Skeletal muscle tissue (tissue), 4 donors: ENCODE data around the gene FBXL19. TPM values are rescaled to one million over a fixed set of nuclear protein-coding genes. Genes with fewer than 3 reads are reported as not detected.

Experiments
- H3K27ac ChIP-seq: one replicate; pipeline ENCODE4 v1.7.0; 2013; ENCODE audit warnings: mild to moderate bottlenecking, low read depth, low read length, inconsistent platforms
- H3K27me3 ChIP-seq, 3 donors: one replicate each; pipeline ENCODE4 v1.7.0; 2013; ENCODE audit warnings: low read length in 3 of 3; ENCODE audit not compliant: control insufficient read depth in 3 of 3, insufficient read depth in 3 of 3
- H3K36me3 ChIP-seq, 3 donors: one replicate each; pipeline ENCODE4 v1.7.0; 2013; ENCODE audit warnings: low read length in 3 of 3; ENCODE audit not compliant: control insufficient read depth in 3 of 3, insufficient read depth in 3 of 3
- H3K4me1 ChIP-seq, 3 donors: one replicate each; pipeline ENCODE4 v1.7.0; 2013; ENCODE audit warnings: low read length in 3 of 3, mild to moderate bottlenecking in 3 of 3; ENCODE audit not compliant: control insufficient read depth in 3 of 3, insufficient read depth in 3 of 3
- H3K4me3 ChIP-seq, 3 donors: one replicate each; pipeline ENCODE4 v1.7.0; 2013; ENCODE audit warnings: low read length in 3 of 3
- H3K9ac ChIP-seq, 3 donors: one replicate each; pipeline ENCODE4 v1.7.0; 2013; ENCODE audit warnings: low read length in 3 of 3, mild to moderate bottlenecking in 3 of 3, moderate library complexity in 2 of 3, low read depth in 1 of 3
- H3K9me3 ChIP-seq, 3 donors: one replicate each; pipeline ENCODE4 v1.7.0; 2013; ENCODE audit warnings: low read length in 3 of 3; ENCODE audit not compliant: control insufficient read depth in 3 of 3
- total RNA-seq: library from RNA; depleted of rRNA; stranded (reverse); fragments of >200 nt; gene quantifications from one replicate; pipeline ENCODE4 v1.2.3, GENCODE V29; 2014
- donor health status: Osteomylitis.

The FBXL19 gene
- total RNA-seq, 1 donor from 2014 or later, result 5.2 TPM

DNA sequence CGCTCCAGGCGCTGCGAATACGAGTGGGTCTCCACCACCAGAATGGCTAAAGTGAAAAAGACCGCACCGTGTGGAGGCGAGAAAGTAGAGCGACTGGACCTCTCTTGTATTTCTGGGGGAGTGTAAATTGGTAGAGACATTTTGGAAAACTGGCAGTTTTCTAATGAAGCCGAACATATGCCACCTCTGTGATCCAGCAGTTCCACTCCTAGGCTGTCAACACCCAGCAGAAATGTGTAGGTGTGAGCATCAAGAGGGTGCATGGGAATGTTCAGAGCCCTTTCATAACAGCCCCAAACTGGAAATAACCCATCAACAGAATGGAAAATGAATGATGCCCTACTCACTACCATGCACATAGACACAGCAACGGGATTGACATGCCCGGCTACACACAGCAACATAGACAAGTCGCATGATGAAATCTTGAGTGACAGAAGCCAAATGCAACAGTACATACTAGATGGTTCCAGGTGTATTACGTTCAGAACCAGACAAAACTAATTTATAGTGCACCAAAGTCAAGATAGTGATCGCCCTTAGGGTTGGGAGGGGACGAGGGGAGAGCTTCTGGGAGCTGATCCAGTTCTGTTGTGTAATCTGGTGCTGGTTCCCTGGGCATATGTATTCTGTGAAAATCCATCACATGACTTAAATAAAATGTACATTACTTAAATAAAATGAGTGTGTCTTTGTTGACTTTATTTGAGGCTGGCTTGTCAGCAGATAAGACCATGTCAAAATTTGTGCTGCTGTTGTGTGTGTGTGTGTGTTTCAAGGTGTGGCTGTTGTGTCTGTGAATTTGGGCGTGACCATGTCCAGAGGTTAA, 28.6 kb upstream of the FBXL19 start:
- Histone ChIP-seq H3K27me3 (no peaks in the 10 kb centered on the region), H3K9ac (peak overlapping the region; percentile 85 to 96 (median 85)), H3K36me3 (peaks cover 0 to 13% (median 0%) of the 10 kb centered on the region in 3 donors), H3K4me1 (peaks cover 30 to 45% (median 31%) of the 10 kb centered on the region in 3 donors), H3K27ac (peak overlapping the region; percentile 86), H3K4me3 (peak overlapping the region; percentile 72 to 89 (median 88)), H3K9me3 (no peaks in the 10 kb centered on the region)

DNA sequence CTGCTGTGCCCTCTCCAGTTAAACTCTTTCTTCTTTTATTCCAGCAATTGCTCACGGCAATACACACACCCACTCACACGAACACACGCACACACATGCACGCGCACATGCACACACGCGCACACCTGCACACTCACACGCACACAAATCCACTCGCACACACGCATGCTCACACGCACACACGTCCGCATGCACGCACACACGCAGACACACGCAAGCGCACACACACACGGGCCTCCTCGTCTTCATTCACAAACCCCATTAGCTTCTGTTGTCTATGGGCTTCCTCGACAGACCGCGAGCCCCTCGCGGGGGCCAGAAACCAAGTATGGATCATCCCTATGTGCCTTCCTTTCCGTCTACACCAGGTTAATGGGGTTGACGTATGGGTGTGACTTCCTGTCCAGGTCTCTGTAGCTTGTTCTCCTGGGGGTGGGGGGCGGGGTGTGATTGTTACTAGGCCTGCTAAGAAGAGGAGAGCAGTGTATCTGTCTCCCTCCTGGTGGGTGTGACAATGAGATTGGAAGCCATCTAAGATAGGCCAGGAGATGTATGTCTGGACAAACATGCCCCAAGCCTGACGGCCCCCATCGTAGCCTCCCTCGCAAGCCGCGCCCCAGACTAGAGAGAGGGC, 27.6 kb upstream of the FBXL19 start:
- Histone ChIP-seq H3K27me3 (no peaks in the 10 kb centered on the region), H3K4me3 (peak overlapping the region; percentile 80 to 87 (median 81)), H3K4me1 (peaks cover 30 to 45% (median 31%) of the 10 kb centered on the region in 3 donors), H3K9me3 (no peaks in the 10 kb centered on the region), H3K9ac (peak overlapping the region; percentile 87 to 96 (median 95)), H3K36me3 (peaks cover 0 to 8% (median 0%) of the 10 kb centered on the region in 3 donors), H3K27ac (peak overlapping the region; percentile 100)

DNA sequence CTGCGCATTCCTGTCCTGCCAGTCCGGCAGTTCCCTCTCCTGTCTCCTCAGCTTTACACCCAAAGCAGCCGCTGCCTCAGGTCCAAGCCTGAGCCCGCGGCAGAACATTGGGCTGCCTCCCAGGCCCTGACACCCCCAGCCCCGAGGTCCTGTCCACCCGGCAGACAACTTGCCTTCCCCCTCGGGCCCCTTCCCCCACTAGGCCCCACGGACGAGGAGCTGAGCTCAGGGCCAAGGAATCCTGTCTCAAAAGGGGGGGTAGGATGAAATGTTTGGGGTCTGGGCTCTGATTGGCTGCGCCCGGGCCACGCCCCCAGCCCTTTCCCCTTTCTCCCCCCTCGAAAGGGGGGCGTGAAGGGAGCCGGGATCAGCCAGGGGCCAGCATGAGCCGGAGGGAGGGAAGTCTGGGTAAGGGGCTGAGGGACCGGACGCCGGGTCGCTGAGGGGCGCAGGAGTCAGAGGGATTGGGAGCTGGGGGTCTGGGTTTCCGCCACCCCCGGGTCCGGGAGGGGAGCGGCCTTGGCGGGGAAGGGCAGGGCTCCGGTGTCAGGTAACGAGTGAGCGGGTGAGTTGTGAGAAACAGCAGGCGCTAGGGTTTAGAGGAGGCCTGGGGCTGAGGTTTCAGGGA, 27.0 kb upstream of the FBXL19 start, which contains the start of gene CTF1:
Gene CTF1, plus strand, starts transcription at position 354 of the 628 bp plus-strand sequence. Its CDS starts 30 bp downstream, at position 384.
- Histone ChIP-seq H3K4me3 (peak within 1 kb of the TSS; percentile 80 to 87 (median 81)), H3K9ac (peak within 1 kb of the TSS; percentile 87 to 96 (median 95)), H3K27ac (peak within 1 kb of the TSS; percentile 100), H3K9me3 (no peaks in the 10 kb centered on the region), H3K36me3 (peaks cover 0 to 7% (median 0%) of the 10 kb centered on the region in 3 donors), H3K27me3 (no peaks in the 10 kb centered on the region), H3K4me1 (peaks cover 31 to 51% (median 34%) of the 10 kb centered on the region in 3 donors)

DNA sequence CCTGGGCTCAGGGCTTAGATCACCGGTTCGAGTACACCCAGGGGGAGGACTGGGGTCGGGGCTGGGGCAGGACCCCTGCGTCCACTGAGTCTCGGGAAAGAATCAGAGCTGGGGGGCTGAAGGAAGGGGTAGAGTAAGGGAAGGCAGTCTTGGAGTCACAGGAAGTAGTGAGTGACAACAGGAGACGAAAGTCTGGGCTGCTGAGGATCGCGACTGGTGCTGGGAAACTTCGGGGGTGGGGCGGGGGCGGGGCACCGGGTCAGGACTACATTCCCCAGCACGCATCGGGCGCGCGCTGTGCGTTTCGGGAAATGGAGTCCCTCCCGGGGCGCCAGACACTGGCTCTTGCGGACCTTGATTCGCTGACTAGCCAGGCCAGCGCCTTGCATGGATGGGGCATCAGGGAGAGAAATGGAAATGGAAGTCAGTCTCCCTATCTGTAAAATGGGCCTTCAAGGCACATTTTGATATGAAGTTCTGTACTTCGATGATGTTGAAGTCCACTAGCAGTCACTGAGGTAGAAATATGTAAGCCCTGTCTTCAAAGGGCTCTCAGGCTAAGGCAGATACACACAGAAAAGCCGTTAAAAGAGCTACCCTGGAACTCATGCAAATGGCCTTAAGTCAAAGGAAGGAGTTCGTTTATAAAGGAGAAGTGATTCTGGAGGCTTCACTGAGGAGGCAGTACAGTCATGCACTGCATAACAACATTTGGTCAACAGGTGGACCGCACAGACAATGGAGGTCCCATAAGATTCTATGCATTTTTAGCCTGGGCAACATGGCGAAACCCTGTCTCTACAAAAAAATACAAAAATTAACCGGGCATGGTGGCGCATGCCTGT, 26.3 kb upstream of the FBXL19 start:
- Histone ChIP-seq H3K4me3 (peak overlapping the region; percentile 80 to 87 (median 81)), H3K4me1 (peaks cover 36 to 56% (median 40%) of the 10 kb centered on the region in 3 donors), H3K27me3 (no peaks in the 10 kb centered on the region), H3K9ac (peak overlapping the region; percentile 87 to 96 (median 95)), H3K27ac (peak overlapping the region; percentile 100), H3K36me3 (peaks cover 0 to 3% (median 0%) of the 10 kb centered on the region in 3 donors), H3K9me3 (no peaks in the 10 kb centered on the region)

DNA sequence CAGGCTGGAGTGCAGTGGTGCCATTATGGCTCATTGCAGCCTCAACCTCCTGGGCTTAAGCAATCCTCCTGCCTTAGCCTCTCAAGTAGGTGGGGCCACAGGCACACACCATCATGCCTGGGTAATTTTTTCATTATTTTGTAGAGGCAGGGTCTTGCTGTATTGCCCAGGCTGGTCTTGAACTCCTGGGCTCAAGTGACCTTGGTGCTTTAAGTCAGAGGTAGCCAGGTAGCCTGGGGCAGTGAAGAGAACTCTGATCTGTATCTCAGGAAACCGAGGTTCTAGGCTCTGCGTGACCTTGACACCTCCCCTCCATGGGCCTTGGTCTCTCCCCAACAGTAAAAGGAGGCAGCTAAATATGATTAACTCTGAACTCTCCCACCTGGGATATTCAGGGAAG, 23.6 kb upstream of the FBXL19 start:
- no peaks in the 10 kb centered on the region for H3K27me3 ChIP-seq
- H3K9ac ChIP-seq, result peak overlapping the region in 1 of 3 donors; percentile 25
- H3K4me1 ChIP-seq, result peaks cover 28 to 60% (median 31%) of the 10 kb centered on the region in 3 donors
- H3K36me3 ChIP-seq, result no peaks in the 10 kb centered on the region
- H3K4me3 ChIP-seq, result no peak overlapping the region
- H3K9me3 ChIP-seq, result no peaks in the 10 kb centered on the region
- no peak overlapping the region for H3K27ac ChIP-seq

DNA sequence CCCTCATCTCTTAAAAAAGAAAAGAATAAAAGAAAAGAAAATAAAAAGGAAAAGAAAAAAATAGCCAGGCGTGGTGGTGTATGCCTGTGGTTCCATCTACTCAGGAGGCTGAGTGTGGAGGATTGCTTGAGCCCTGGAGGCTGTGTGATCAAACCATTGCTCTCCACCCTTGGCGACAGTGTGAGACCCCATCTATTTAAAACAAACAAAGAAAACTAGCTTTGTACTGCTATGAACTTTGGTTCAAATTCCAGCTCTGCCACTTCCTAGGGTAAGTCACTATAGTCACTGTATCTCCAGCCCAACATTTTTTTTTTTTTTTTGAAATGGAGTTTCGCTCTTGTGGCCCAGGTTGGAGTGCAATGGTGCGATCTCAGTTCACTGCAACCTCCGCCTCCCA, 22.8 kb upstream of the FBXL19 start:
- Histone ChIP-seq H3K27me3 (no peaks in the 10 kb centered on the region), H3K27ac (no peak overlapping the region), H3K4me1 (peaks cover 25 to 53% (median 26%) of the 10 kb centered on the region in 3 donors), H3K9ac (no peak overlapping the region), H3K4me3 (no peak overlapping the region), H3K9me3 (no peaks in the 10 kb centered on the region), H3K36me3 (no peaks in the 10 kb centered on the region)

DNA sequence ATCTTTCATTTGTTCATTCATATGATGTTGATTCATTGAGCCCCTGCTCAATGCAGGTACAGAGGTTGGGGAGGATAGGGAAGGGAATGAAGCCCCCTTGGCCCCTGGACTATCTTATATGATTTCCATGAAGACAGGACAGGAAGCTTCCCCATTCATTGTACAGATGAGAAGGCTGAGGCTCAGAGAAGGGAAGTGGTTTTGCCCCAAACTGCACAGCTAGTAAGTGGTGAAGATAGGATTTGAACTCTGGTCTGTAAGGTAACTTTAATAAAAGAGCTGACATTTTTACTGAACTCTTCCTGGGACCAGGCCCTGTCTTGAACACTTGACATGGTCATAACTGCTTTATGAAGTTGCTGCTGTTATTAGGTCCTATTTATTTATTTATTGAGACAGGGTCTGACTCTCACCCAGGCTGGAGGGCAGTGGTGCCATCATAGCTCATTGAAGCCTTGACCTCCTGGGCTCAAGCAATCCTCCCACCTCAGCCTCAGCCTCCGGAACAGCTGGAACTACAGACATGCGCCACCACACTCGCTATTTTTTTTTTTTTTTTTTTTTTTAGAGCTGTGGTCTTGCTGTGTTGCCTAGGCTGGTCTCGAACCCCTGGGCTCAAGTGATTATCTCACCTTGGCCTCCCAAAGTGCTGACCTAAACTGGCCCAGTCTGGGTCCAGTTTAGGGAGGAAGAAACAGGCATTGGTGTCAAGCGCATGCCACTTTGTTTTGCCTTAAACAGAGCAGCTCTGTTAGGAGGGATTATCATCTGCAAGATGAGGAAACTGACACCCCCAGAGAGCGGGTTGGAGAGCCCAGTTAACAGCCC, 22.0 kb upstream of the FBXL19 start:
- peak overlapping the region; percentile 72 to 85 (median 80) for H3K9ac ChIP-seq
- no peaks in the 10 kb centered on the region for H3K9me3 ChIP-seq
- H3K27ac ChIP-seq, result peak overlapping the region; percentile 66
- peak overlapping the region; percentile 69 to 74 (median 69) for H3K4me3 ChIP-seq
- peaks cover 17 to 45% (median 20%) of the 10 kb centered on the region in 3 donors for H3K4me1 ChIP-seq
- H3K27me3 ChIP-seq, result no peaks in the 10 kb centered on the region
- H3K36me3 ChIP-seq, result no peaks in the 10 kb centered on the region

DNA sequence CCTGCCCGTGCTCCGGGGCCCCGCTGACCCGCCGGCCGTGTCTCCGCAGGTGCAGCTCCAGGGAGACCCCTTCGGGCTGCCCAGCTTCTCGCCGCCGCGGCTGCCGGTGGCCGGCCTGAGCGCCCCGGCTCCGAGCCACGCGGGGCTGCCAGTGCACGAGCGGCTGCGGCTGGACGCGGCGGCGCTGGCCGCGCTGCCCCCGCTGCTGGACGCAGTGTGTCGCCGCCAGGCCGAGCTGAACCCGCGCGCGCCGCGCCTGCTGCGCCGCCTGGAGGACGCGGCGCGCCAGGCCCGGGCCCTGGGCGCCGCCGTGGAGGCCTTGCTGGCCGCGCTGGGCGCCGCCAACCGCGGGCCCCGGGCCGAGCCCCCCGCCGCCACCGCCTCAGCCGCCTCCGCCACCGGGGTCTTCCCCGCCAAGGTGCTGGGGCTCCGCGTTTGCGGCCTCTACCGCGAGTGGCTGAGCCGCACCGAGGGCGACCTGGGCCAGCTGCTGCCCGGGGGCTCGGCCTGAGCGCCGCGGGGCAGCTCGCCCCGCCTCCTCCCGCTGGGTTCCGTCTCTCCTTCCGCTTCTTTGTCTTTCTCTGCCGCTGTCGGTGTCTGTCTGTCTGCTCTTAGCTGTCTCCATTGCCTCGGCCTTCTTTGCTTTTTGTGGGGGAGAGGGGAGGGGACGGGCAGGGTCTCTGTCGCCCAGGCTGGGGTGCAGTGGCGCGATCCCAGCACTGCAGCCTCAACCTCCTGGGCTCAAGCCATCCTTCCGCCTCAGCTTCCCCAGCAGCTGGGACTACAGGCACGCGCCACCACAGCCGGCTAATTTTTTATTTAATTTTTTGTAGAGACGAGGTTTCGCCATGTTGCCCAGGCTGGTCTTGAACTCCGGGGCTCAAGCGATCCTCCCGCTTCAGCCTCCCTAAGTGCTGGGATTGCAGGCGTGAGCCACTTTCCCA, 21.1 kb upstream of the FBXL19 start:
- Histone ChIP-seq H3K9ac (peak overlapping the region; percentile 78 to 88 (median 80)), H3K27me3 (no peaks in the 10 kb centered on the region), H3K36me3 (no peaks in the 10 kb centered on the region), H3K27ac (peak overlapping the region; percentile 80), H3K4me3 (peak overlapping the region; percentile 69 to 74 (median 71)), H3K9me3 (no peaks in the 10 kb centered on the region), H3K4me1 (peaks cover 15 to 41% (median 18%) of the 10 kb centered on the region in 3 donors)
